HG02981 (cell line): ENCODE data around the gene PAK6.

Source experiments
- ATAC-seq: cut with Tn5 transposase; IDR thresholded peaks from one replicate; pipeline ENCODE4 v1.9.1; 2021; ENCODE audit warnings: mild to moderate bottlenecking, moderate library complexity; ENCODE audit not compliant: unreplicated experiment

The PAK6 gene

GRCh38 chr15:40241269-40242212 is 2.7 kb downstream of the PAK6 start:
- no peak for ATAC-seq

DNA sequence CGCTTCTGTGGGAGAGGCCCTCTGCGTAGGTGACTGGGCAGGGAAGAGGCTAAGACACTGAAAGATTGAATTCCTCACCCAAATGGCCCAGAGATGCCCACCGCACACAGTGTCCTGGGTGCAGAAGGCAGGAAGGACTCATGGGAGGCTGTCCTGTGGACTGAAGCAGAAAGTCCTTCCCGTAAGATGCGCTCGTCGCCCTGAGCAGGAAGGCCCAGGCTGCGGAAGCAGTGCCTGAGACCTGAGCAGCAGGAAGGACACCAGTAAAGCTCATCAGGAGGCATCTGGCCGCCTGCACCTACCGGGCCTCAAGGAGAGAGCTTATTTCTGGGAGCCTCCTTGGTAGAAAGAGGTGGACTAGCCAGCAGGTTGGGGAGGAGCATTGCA is 3.3 kb downstream of the PAK6 start:
- ATAC-seq, result no peak

DNA sequence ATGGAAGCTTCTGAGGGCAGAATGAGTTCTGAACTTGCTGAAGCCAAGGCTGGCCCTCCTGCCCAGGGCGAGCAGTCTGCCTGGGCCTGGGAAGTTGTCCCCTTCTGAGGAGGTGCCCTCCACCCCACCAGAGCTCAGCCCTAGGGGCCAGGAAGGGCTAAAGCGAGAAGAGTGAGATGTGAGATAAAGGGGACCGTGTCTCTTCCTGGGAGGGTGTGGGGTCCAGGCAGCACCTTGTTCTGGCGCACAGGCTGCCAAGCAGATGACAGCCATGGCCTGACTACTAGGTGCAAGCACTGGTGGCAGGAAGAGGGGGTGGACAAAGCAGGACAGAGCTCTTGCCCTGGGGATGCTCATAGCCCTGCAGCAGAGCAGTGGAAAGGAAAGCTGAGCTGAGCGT is 3.7 kb downstream of the PAK6 start:
- ATAC-seq, result no peak

DNA sequence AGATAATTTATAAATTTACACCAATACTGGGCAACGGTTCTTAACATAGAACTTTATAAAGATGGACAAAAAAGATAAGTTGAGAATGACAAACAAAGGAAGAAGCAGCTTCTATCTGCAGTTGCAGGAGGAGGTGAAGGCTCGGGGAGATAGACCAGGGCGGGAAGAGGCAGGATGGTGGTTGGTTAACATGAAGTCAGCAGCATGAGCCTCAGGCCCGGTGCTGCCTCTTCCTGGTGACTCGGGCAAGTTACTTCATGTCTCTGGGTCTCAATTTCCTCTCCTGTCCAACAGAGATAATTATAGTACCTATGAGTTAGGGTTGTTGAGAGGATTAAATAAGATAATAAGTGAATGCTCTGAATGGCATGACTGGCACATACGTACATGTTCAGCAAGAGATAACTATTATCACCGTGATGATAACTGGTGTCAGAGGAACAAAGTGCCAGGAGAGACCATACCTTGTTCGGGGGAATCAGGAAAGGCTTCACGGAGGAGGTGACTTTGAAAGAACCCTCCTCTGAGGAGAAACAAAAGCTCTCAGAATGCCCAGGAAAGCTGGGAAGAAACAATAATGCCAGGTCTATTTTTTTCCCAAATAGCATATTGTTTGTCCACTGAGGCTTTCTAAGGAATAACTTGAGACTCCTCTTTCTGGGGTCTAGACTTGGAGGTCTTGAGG is 4.4 kb downstream of the PAK6 start:
- no peak for ATAC-seq

DNA sequence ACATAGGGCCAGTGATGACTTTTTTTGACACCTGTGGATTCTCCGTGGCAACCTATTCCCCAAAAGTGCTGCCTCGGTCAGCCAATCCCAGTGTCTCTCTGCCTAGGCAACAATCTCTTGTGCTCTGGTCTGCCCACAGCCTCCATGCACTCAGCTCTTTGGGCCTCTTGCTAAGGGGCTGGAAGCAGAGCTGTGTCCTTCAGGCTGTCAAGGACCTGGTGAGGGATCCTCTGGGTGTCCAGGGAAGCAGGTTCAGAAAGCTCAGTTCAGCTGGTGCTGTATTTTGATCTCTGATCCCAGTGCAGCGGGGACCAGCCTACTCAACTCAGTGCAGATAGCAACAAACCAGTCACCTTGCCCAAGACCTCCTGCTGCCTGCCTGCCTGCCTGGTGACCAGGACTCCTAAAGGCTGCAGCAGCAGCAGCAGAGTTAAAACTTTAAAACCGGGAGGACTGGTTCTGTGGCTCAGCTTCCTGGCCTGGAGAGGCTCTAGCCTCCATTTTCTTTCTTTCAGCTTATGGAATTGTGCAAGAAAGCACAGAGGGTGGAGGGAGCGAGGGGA is 6.2 kb downstream of the PAK6 start:
- no peak for ATAC-seq

DNA sequence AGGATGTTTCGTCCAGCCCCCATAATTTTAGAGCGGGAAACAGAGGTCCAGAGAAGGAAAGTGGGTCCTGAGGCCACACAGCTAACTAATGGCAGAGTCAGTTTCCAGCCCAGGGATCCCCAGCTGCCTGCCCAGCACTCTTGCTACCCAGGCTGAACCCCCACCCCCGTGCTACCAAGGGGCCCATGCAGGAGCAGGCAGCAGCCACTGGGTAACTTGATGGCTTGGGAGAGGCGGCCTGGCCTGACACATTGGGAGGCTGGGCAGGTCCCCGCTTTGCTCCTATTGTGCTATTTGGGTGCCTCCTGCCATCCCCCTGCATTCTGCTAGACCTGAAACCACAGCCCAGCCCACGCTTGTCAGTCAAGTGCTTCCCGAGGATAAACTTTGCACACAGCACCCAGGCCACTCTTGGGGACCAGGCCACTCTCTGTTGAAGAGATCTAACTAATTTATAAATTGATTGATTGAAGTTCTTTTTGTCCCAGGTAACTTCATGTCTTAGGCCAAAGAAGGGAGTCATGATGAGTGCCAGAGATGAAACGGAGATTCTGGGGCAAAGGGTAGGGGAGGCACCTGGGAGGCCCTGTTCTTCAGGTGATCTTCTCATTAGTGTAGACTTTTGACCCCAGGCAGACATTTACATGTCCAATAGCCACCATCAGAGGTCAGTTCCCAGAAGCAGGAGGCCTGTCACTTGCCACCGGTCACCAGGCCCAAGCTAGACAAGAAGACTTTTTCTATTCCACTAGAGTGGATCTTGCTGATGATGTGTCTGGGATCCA is 7.0 kb downstream of the PAK6 start:
- ATAC-seq, result no peak

GRCh38 chr15:40246496-40247280 is 7.8 kb downstream of the PAK6 start:
- ATAC-seq, result no peak

DNA sequence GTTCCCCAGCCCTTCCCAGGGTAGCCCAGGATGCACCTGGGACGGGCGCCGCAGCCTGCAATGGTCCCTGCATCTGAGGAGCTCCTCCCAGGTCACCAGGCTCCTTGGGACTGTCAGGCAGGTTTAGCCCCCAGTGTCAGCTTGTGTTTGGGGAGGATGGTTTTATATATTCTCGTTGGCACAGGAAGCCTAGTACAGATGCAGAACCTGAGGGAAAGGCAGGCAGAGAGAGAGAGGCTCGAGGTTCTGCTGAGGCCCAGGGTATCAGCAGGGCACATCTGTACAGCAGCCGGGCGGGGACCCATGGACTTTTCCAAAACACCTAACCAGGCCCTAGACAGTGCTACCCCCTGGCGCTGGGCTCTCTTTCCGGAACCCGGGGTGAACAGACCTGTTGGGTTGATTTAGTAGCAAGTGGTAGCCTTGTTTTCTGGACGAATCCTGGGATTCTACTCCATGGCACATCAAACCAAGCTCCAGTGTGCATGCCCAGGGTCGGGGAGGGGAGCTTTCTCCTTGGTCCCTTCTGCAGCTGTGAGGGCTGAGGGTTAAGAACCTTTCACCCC is 8.6 kb downstream of the PAK6 start:
- ATAC-seq, result no peak

DNA sequence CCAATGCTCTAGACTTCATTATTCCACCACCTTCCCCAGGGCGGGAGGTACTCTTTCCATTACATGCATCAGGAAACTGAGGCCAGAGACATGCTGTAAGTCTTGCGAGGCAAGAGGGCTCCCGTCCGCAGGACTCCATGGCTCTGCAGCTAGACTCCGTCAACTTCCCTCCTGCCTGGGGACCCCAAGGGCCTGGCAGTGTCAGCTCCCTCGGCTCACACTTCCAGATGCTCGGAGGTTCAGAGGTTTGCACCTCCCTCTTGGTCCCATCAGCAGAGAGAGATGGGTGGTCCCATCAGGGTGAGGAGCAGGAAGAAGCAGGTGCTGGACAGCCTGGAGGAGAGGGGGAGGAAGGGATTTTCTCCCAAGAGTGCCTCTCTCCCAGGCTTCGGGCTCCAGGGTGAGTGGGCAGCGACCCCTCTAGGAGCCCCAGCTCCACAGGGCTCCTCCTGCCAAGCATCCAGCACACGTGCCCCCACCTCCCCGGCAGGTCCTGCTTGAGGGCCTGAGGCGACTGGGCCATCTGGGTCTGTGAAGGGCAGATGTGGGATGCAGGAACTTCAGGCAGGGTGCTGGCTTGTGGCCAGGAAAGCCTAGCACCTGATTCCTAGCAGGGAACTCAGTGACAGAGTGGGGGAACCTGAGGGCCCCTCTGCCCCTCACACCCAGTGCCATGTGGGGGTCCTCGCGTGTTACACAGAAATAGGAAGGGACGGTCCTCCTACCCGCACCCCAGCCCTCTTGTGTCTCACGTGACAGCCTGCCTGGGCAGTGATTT is 9.3 kb downstream of the PAK6 start:
- ATAC-seq, result no peak

GRCh38 chr15:40249477-40250303 is 10.8 kb downstream of the PAK6 start:
- ATAC-seq, result no peak

DNA sequence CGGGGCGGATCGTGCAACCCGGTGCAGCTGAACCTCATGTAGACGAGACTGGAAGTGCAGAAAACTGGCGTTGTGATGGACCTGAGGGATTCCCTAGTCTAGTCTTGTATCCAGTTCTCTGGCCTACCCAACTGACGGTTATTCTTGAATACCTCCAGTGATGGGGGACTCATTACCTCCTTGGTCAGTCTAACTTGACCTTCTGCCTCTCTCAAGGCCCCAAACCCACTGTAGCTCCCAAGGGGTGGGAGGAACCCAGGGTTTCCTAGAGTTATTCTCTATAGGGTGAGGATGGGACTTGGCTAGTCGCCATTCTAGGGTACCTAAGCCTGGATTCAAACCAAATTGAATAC is 11.4 kb downstream of the PAK6 start:
- no peak for ATAC-seq

GRCh38 chr15:40250771-40251483 is 12.1 kb downstream of the PAK6 start:
- ATAC-seq, result no peak

DNA sequence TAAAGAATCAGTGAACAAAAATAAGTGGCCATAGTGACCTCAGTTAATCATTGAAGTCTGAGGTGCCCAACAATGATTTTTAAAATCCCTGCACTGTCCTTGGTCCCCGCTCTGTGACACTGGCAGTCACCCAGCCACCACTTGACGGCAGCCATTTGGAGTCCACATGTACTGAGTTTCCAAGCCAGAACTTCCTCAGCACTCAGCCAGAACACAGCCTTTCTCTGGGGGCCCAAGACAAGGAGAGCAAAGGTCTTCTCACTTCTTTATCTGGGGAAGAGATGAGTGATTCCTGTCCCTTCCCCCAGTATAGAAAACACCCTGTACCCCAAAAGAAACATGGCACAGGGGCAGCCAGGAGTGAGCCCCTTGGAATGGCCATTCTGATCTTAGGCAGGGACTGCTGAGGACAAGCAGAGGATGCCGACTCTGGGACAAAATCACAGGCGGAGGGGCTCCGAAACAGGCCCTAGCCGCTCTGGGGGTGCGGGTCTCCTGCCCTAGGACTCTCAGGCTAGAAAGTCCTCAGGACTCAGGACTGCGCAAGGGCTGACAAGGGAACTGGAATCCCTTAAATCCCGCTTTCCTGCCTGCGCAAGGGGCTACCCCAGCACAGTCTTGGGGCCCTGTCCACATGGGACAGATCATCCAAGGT is 12.8 kb downstream of the PAK6 start:
- no peak for ATAC-seq

DNA sequence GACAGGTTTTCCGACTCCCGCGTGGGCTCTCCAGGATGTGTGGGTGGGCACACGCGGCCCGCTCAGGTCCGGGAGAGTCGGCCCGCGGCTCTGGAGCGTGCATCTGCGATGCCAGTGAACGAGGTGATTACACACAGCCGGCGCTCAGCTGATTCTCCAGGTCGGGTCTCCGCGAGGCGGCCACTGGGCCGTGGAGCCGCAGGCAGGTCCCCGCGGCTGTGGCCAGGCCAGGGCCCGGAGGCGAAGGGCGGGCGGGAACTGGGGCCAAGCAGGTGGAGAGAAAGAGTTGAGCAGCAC is 13.2 kb downstream of the PAK6 start:
- ATAC-seq, result no peak

DNA sequence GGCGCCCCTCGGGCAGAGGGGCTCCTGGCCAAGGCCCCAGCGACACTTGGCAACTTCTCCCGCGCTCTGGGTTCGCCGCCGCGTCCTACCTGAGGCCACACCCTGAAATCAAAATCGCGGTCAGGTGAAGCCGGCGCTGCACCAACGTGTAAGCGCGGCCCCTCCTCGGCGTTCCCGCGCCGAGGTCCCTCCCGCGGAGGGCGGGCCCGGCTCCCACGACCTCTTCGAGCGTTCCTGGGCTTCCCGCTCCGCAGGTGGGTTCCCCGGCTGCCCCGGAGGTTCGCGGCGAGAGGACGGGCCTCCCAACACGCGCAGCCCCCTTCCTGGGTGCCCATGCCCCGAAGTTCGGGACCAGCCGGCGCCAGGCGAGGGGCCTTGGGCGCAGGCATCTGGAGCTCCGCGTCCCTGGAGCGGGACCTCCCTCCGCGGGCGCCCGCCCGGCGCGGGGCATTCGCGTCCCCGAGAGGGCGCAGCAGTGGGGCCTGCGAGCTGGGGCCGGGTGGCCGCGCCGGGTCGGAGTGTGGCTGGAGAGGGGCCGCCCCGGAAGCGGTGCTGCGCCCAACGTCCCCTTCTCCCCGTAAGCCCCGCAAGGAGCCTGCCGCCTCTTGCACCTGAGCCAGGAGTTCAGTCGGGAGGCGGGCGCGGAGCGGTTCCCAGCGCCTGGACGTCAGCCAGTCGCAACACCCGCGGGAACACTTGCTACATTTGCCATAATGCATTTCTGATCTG is 13.7 kb downstream of the PAK6 start:
- ATAC-seq, result no peak

GRCh38 chr15:40253167-40253790 is 14.4 kb downstream of the PAK6 start:
- no peak for ATAC-seq
